SU-DHL-6 (cell line): ENCODE results near the gene SLC7A6OS.

ENCODE experiments used
- CTCF ChIP-seq: fragments of 200-600 bp; sonication (generic); IDR thresholded peaks from one replicate; pipeline ENCODE4 v1.5.1; 2017; ENCODE audit warnings: antibody characterized with exemption, mild to moderate bottlenecking, low read length, moderate library complexity; ENCODE audit not compliant: insufficient read depth, poor library complexity, severe bottlenecking
- EZH2phosphoT487 ChIP-seq: fragments of 200-600 bp; sonication (generic), shearing (Covaris generic); conservative IDR thresholded peaks from 2 replicates; pipeline ENCODE4 v1.6.1; 2018; ENCODE audit warnings: mild to moderate bottlenecking, antibody characterized with exemption, low read length, moderate library complexity, mixed read lengths

DNA sequence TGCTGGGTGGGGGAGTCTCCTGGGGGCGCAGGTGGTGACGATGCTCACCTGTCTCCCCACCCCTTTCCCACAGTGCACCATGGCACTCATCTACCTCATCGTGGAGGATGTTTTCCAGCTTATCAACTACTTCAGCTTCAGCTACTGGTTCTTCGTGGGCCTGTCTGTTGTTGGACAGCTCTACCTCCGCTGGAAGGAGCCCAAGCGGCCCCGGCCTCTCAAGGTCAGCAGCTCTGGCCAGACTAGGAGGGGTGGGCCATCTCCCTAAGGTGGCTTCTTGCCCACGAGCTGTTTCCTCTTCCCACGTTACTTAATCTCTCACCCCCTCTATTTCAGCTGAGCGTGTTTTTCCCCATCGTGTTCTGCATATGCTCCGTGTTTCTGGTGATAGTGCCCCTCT is 14.5 kb downstream of the SLC7A6OS start:
- TF ChIP-seq CTCF (no peak), EZH2phosphoT487 (no peak)
